T-helper 2 cell treated with Interferon-gamma antibody and Interleukin-4, amounts not matched to agents 100 ng/mL and 5 ng/mL, for 36 hours (primary cell): ENCODE data around the gene PURA. TPM values are rescaled to one million over a fixed set of nuclear protein-coding genes. Genes with fewer than 3 reads are reported as not detected.
"Not testable (repeated sequence)": the region's sequence is repeated elsewhere in the genome, so short reads cannot be mapped to it uniquely, and the experiment has no call there.

Experiments used
- intact Hi-C: fragments of 100-400 bp; cut with micrococcal nuclease; formaldehyde crosslinking; loops from one replicate; pipeline ENCODE4 v1.15.1; 2023
- total RNA-seq: library from RNA; stranded (reverse); gene quantifications from 2 replicates; pipeline ENCODE4 v1.2.3, GENCODE V29; 2022

The PURA gene
- total RNA-seq, 1 donor from 2014 or later, result 10.9 TPM

GRCh38 chr5:140153905-140154304, 40.0 kb downstream of the PURA start:
- intact Hi-C loops, result no loop called here

GRCh38 chr5:140154710-140155381, 40.9 kb downstream of the PURA start:
- intact Hi-C loops, result not testable (repeated sequence)

- intact Hi-C loops, result loop anchor here (1.0 kb wide), 5 partner anchors 13 to 370 kb away; partner anchors contain the start of gene PURA
Observed at GRCh38 chr5:140157032-140157781, 43.3 kb downstream of the PURA start.

DNA sequence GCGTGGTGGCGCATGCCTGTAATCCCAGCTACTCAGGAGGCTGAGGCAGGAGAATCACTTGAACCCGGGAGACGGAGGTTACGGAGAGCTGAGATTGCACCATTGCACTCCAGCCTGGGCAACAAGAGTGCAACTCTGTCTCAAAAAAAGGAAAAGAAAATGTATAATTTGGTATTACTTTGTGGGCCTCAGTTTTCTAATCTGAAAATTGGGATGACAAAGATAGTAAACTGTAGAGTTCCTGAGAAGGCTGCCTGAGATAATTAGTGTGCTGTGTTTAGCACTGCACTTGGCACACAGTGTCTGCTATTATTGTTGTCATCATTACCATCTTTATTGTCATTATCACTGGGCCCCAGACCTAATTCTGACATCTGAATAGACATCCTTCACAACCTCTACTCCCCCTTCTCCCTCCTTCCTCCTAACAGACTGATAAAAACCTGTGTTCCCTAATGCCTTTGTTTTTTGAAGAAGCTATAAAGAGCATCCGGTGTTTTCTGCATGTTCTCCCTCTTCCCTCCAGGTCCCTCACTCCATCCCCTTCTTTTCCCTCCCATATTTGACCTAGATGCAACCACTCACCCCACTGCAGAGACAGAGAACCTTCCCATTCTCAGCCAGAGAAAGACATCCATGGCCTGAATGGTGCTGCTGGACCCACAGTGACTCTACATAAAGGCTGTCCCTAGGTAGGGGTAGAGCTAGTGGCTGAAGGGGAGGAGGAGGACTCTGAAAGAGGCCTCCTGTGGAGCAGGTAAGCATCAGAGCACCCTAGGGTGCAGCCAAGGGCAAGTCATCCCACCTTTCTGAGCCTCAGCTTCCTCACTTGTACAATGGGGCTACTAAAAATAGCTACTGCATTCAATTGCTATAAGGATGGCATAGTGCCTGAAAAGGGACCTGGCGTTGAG, 45.4 kb downstream of the PURA start:
- intact Hi-C loops, result no loop called here

GRCh38 chr5:140162275-140162674, 48.4 kb downstream of the PURA start:
- intact Hi-C loops, result no loop called here

DNA sequence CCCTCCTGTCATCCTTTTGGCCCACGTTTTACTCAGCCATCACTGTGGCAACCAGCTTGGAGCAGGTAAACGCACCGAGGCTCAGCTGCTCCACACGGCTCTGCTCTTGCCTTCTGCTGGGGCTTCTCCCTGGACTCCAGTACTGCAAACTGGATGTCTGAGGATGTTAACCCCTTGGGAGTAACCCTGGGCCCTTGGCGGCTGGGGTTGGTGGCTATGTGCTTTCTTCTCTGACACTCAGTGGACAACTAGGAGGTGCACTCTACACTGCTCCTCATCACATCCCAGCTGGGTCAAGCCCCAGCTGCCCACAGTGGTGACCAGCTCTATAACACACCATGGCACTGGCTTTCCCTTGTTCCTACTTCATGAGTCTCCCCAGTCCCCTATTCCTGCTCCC, 48.9 kb downstream of the PURA start:
- intact Hi-C loops, result no loop called here

- intact Hi-C loops, result no loop called here
Observed at GRCh38 chr5:140165101-140165922, 51.4 kb downstream of the PURA start.

GRCh38 chr5:140165923-140166270, 52.0 kb downstream of the PURA start:
- intact Hi-C loops, result no loop called here

GRCh38 chr5:140166911-140167310, 53.0 kb downstream of the PURA start:
- intact Hi-C loops, result no loop called here

DNA sequence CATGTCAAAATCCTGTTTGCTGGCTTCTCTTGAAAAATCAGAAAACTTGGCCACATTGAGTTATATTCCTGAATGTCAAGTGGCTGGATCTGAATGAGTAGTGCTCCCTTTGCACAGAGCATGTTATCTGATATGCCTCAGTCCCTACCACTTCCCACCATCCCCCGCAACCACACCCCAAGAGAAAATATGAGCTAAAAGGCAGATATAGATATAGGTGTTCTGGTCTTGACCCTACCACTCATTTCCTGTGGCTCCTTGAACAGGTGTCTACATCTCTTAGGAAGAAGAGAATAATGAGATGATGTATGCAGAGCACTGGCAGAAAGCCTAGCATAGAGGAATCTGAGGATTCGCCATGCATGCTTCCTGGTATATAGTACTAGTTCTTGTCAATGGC, 54.5 kb downstream of the PURA start:
- intact Hi-C loops, result no loop called here

DNA sequence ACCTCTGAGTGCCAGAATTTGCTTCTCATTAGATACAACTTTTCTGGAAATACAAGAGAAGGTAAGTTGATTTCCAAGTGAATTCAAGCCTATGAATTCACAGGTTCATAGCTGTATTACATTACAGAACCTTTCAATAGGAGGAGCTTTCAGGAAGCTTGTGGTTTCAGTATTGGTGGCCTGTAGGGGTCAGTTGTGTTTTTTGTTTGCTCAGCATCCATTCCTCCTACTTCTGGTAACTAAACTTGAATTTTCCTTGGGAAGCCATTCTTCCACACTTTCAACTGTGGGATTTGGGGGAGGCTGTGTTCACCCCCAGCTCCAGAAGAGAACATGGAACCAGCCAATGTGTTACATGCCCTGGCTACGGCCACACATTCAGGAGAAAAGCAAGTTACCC, 55.5 kb downstream of the PURA start:
- intact Hi-C loops, result no loop called here

- intact Hi-C loops, result loop anchor here (10.0 kb wide), 2 partner anchors 768 to 1462 kb away; partner anchors contain the start of genes HDAC3, RELL2 and SPATA24
Observed at GRCh38 chr5:140172483-140172882, 58.6 kb downstream of the PURA start.

DNA sequence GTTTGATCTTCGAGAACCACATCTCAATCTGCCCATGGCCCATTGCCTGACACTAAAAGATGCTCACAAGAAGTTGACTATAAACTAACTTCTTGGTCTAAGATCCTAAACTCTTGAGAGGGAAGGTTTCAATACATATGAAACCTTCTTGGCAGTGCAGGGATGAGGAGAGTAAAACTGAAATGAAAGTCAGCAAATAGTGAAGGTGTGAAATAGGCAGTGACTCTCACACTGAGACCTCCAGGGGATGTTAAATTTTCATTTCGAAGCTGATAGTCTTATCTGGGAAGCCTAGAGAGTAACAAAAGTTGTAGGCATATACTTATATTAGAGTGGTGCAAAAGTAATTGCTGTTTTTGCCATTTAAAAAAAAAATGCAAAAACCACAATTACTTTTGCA, 60.1 kb downstream of the PURA start:
- intact Hi-C loops, result loop anchor here (10.0 kb wide), 2 partner anchors 769 to 1461 kb away; partner anchors contain the start of genes HDAC3, RELL2 and SPATA24

DNA sequence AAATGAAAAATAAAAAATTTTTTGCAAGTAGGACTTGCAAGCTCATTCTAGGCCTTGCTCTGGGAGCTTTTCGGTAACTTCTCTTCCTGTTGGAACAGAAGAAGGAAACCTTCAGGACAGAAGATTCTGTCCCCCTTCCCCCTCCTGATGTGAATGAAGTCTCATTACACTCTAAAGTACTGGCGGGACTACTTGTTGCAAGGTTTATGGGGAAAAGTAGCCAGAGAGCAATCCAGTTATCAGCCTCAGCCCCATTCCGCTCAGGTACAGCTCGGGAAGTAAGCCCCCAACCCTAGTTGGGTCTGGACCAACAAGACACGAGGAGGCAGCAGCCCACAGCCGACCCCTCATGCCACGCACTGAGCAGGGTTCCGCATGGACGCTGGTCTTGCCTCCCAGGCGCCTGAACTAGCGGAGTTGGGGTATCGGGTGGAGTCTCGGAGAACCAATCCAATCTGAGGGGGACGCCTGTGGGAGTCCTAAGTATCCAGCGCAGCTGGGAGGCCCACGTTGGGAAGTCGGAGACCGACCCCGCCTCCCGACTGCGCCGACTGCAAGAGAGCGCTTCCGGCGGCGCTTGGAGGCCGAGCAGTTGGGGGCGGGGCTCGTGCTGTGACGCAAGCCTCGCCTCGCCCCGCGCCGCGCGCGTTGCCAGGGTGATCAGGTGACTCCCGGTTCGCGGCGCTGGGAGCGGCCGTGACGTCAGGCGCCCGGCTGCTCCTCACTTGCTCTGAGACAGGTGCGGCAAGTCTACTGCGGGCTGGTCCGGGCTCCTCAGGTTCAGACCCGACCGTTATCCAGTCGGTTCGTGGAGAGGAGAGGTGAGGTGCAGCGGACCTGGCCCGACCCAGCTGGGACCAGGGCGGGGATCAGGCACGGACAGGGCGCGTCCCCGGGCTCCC, 60.8 kb downstream of the PURA start, which contains the start of gene CYSTM1:
Gene CYSTM1 (plus strand): TSS at position 724 of the 902 bp plus-strand sequence. CDS start 19,278 bp downstream, outside the sequence.
- intact Hi-C loops, result loop anchor here (1.0 to 10.0 kb wide), 8 partner anchors 67 to 1460 kb away; partner anchors contain the start of genes ANKHD1, APBB3, HBEGF and HDAC3

Other genes starting within 250 kb of the PURA start
- gene NRG2, start 70.8 kb upstream of the PURA start, total RNA-seq, result not detected in 2 replicates
- gene IGIP, start 11.8 kb downstream of the PURA start, total RNA-seq, result 3.4 and 3.8 TPM in 2 replicates
- gene CYSTM1, start 61.1 kb downstream of the PURA start, total RNA-seq, result 4.2 and 4.5 TPM in 2 replicates
- gene PFDN1, start 189.0 kb downstream of the PURA start, total RNA-seq, result 49.1 and 52.0 TPM in 2 replicates
- 7.4 and 7.6 TPM in 2 replicates for gene HBEGF, start 232.5 kb downstream of the PURA start, total RNA-seq
- not detected in 2 replicates for gene SLC4A9, start 246.1 kb downstream of the PURA start, total RNA-seq